ENCODE data around the gene ARHGAP10. TPM values are rescaled to one million over a fixed set of nuclear protein-coding genes. Genes with fewer than 3 reads are reported as not detected.

ARHGAP10 gene
- 11.5 and 12.8 TPM in 2 replicates for total RNA-seq

GRCh38 chr4:147731580-147732517, at the start of gene ARHGAP10:
Gene ARHGAP10 (plus strand): TSS chr4:147732088. CDS start chr4:147732302, 214 bp downstream.
- intact Hi-C loops (cut with micrococcal nuclease): loop anchor here (1.0 to 5.0 kb wide), 8 partner anchors 24 to 713 kb away; partner anchors contain the start of genes PRMT9 and TMEM184C

GRCh38 chr4:147682755-147683154, 49.1 kb upstream of the ARHGAP10 start:
- intact Hi-C loops (cut with micrococcal nuclease): loop anchor here (5.0 kb wide), 4 partner anchors 45 to 1745 kb away; partner anchors contain the start of genes SLC10A7 and ZNF827

GRCh38 chr4:147683188-147683591, 48.7 kb upstream of the ARHGAP10 start:
- intact Hi-C loops (cut with micrococcal nuclease): loop anchor here (5.0 kb wide), 4 partner anchors 46 to 1746 kb away; partner anchors contain the start of genes SLC10A7 and ZNF827

GRCh38 chr4:147683717-147684700, 47.9 kb upstream of the ARHGAP10 start, which contains the start of gene PRMT9:
Gene PRMT9 (minus strand): TSS chr4:147684163. CDS start chr4:147683987, 176 bp downstream.
- intact Hi-C loops (cut with micrococcal nuclease): loop anchor here (1.0 to 5.0 kb wide), 10 partner anchors 24 to 1747 kb away; partner anchors contain the start of genes NR3C2, SLC10A7, TMEM184C and ZNF827

- intact Hi-C loops (cut with micrococcal nuclease): no loop called here
These were observed 42.8 kb upstream of the ARHGAP10 start for GRCh38 chr4:147689067-147689466.

GRCh38 chr4:147691820-147692219, 40.1 kb upstream of the ARHGAP10 start:
- intact Hi-C loops (cut with micrococcal nuclease): no loop called here

- intact Hi-C loops (cut with micrococcal nuclease): no loop called here
These were observed 38.7 kb upstream of the ARHGAP10 start for GRCh38 chr4:147693218-147693617.

- intact Hi-C loops (cut with micrococcal nuclease): no loop called here
These were observed 35.0 kb upstream of the ARHGAP10 start for GRCh38 chr4:147696866-147697265.

GRCh38 chr4:147704846-147705245, 27.0 kb upstream of the ARHGAP10 start:
- intact Hi-C loops (cut with micrococcal nuclease): no loop called here

GRCh38 chr4:147707892-147708672, 23.8 kb upstream of the ARHGAP10 start:
- intact Hi-C loops (cut with micrococcal nuclease): loop anchor here (1.0 to 2.0 kb wide), 5 partner anchors 24 to 189 kb away; partner anchors contain the start of genes ARHGAP10, PRMT9 and TMEM184C

- intact Hi-C loops (cut with micrococcal nuclease): loop anchor here (2.0 kb wide), 1 partner anchor 191 kb away; no protein-coding TSS in a partner anchor
These were observed 21.9 kb upstream of the ARHGAP10 start for GRCh38 chr4:147709999-147710398.

GRCh38 chr4:147714575-147715401, 17.1 kb upstream of the ARHGAP10 start:
- intact Hi-C loops (cut with micrococcal nuclease): no loop called here

GRCh38 chr4:147717878-147718277, 14.0 kb upstream of the ARHGAP10 start:
- intact Hi-C loops (cut with micrococcal nuclease): no loop called here

GRCh38 chr4:147723326-147723725, 8.6 kb upstream of the ARHGAP10 start:
- intact Hi-C loops (cut with micrococcal nuclease): no loop called here

GRCh38 chr4:147724468-147725201, 7.3 kb upstream of the ARHGAP10 start:
- intact Hi-C loops (cut with micrococcal nuclease): no loop called here

GRCh38 chr4:147725673-147726072, 6.2 kb upstream of the ARHGAP10 start:
- intact Hi-C loops (cut with micrococcal nuclease): no loop called here

GRCh38 chr4:147727476-147728028, 4.3 kb upstream of the ARHGAP10 start:
- intact Hi-C loops (cut with micrococcal nuclease): no loop called here

GRCh38 chr4:147730333-147730732, 1.6 kb upstream of the ARHGAP10 start:
- intact Hi-C loops (cut with micrococcal nuclease): loop anchor here (5.0 kb wide), 1 partner anchor 62 kb away; no protein-coding TSS in a partner anchor

All from T-helper 1 cell treated with Interleukin-12 subunit alpha and Interleukin-12 subunit beta and Interleukin-4 antibody, amounts not matched to agents 30 ng/mL and 1 ng/mL, for 36 hours (primary cell).